Mammary epithelial cell (primary cell): ENCODE measurements around the gene KRTAP5-4.

ENCODE experiments used
- CTCF ChIP-seq, 2 donors: IDR thresholded peaks in 1 of 2; conservative IDR thresholded peaks in 1 of 2; 2 replicates each; pipeline ENCODE4 v1.5.1; 2011 to 2012; ENCODE audit warnings: inconsistent platforms in 2 of 2, low read length in 2 of 2, mild to moderate bottlenecking in 2 of 2, control low read depth in 1 of 2, low read depth in 1 of 2; ENCODE audit not compliant: insufficient read depth in 1 of 2; ENCODE audit errors: extremely low read depth in 1 of 2
- EZH2 ChIP-seq: IDR thresholded peaks from 2 replicates; pipeline ENCODE4 v1.6.1; 2012; ENCODE audit warnings: low read length, inconsistent platforms, borderline replicate concordance

DNA sequence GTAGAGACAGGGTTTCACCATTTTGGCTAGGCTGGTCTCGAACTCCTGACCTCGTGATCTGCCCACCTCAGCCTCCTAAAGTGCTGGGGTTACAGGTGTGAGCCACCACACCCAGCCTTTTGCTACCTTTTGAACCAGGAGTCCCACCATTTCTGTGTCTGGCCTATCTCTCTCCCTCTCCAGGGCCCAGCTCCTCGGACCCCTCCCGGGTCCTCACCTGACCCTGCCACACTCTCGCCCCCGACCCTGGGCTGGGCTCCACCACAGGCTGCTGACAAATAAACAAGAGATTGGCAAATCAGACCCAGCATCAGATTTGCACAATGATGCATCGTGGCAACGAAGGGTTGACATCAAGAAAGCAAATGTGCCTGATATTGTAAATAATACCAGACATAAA lies 16.4 kb upstream of the KRTAP5-4 start:
- TF ChIP-seq CTCF (conservative IDR thresholded peaks at IDR 0.05 in 1 of 2, IDR thresholded peaks at IDR 0.05 in 1 of 2; ENCODE audit: extremely low read depth in 1 of 2, insufficient read depth in 1 of 2, low read depth in 1 of 2, low read length in 2 of 2) (no peak), EZH2 (no peak)
